HG03571 (cell line): ENCODE data around the gene PANX3.
"Not testable (repeated sequence)": the region's sequence is repeated elsewhere in the genome, so short reads cannot be mapped to it uniquely, and the experiment has no call there.

ENCODE experiments used
- ATAC-seq: cut with Tn5 transposase; IDR thresholded peaks from one replicate; pipeline ENCODE4 v1.9.1; 2021; ENCODE audit not compliant: unreplicated experiment

PANX3 gene

DNA sequence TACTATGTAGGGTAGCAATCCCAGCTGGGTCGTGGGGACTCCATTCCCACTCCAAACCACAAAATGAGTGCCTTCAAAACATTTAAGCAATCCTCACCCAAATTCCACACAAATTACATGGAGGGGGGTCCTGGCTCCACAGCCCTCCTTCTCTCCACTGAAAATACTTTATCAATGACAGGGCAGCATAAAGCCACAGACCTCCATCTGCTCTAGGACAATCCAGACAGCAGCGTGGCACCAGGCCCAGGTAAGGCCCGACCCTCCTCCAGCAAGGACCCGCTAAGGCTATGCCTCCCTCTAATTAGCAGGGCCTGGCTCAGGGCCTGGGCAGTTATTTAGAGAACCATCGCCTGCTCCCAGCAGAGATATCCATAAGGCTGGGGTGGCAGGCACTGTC lies at the start of gene PANX3:
TSS of gene PANX3 (plus strand) at position 365 of the 400 bp plus-strand sequence. CDS start 129 bp downstream, outside the sequence.
- ATAC-seq = no peak

DNA sequence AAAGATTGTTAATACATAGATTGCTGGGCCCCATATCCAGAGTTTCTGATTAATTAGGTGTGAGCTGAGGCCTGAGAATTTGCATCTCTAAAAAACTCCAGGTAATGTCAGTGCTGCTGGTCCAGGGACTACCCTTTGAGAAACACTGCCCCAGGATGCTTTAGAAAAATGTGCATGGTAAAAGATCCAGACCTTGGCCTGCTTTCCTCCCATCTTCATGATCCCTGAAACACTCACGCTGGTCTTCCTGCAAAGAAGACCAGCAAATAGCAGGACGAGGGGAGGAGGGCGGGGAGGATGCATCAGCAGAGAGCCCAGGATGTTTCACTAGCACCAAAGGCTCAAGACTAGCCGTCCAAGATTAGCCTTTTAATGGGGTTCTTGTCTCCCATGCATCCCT lies 41.5 kb upstream of the PANX3 start, which contains the start of gene OR8A1:
TSS of gene OR8A1 (plus strand) at position 301 of the 400 bp plus-strand sequence. CDS start 123 bp downstream, outside the sequence.
- ATAC-seq = no peak

GRCh38 chr11:124570160-124570559 lies 41.1 kb upstream of the PANX3 start:
- ATAC-seq = no peak

DNA sequence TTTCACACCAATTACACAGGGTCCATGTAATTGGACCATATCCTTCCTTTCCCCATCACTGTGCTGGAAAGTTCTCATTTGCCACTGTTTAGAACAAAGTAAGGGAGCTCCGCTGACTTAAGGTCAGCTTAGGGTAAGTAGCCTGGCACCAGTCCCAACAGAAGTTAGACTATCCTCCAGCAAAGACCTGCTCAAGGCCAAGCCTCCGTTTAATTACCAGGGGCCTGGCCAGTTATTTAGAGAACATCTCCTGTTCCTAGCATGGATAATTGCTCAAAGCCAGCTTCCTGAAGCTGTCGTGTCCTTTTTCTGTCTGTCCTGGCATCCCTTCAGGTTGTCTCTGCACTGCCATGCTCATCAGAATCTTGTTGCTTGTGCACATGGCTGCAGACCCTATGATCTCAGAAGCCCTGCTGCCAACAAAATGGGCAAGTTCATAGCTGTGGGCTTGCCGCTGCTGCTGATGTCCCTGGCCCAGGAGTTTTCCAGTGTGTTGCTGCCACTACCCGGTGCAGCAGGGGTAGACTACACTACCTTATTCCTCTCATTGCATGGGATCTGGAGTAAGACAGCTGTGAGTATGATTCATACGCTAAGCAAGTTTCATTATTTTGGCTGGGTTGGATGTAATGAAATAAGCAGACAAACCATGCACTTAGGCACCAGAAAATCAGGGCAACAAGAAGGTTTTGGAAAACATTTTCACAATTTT lies 33.4 kb upstream of the PANX3 start:
- no peak for ATAC-seq

- no peak for ATAC-seq
Observed at GRCh38 chr11:124578761-124579160, 32.5 kb upstream of the PANX3 start.

DNA sequence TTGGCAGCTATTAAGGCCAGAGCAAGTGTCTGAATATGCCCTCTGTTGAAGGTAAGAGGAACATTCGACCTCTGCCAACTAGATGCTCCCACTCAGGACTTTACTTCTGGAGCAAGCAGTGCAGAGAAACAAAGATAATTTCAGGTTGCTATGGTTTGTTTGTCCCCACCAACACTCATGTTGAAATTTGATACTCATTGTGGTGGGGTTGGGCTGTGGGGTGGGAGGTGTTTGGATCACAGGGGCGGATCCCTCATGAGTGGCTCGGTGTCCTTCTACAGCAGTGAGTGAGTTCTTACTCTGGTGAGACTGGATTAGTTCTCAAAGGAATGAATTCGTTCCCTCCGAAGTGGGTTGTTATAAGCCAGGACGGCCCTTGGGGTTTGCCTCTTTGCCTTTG lies 29.4 kb upstream of the PANX3 start:
- no peak for ATAC-seq

DNA sequence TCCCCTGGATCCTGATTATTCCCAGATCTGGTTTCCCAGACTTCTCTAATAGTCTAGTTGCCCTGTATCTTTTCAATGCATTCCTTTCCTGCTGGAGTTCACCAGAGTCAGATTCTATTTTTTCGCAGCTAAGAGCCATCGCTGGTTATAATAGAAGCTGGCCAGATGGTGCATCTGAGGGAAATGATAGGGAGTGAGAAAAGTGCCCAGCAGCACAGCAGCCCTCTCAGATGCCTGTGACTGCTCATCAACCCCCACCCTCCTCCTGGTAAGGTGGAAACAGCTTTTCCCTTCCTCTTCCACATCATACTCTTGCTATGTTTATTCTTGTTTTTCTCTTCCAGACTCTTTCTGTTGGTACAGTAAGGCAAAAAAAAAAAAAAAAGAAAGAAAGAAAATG lies 28.7 kb upstream of the PANX3 start:
- no peak for ATAC-seq

- ATAC-seq = no peak
Observed at GRCh38 chr11:124583781-124584180, 27.4 kb upstream of the PANX3 start.

DNA sequence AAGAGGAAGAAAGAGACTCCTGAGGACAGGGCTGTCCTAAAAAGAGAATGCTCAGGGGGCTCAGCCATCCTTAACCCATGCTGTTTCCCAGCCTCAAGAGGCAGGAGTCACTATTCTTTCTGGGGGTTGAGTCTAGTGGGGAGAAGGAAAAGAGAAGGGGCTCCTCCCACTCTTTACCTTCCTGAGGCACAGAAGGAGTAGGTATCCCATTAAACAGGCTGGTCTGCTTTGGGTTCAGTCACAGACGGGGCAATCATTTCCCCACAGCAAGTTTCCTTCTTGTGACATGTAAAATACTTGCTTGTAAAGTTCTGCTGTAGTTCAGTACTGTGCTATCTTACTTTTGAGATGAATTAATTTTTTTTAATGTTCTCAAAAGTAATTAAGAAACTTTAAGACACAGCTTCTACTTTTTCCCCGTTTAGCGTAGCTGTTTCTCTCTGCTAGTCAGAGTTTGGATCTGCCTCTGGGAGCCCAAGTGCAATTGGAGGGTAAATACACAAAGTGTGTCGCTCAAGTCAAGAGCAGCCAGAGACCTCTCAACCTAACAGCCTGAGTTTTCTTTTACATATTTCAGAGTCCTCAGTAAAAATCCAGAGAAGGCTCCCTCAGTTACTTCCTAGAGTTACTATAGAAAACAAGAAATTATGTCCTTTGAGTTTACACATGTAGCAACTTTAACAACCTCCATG lies 26.4 kb upstream of the PANX3 start:
- no peak for ATAC-seq

DNA sequence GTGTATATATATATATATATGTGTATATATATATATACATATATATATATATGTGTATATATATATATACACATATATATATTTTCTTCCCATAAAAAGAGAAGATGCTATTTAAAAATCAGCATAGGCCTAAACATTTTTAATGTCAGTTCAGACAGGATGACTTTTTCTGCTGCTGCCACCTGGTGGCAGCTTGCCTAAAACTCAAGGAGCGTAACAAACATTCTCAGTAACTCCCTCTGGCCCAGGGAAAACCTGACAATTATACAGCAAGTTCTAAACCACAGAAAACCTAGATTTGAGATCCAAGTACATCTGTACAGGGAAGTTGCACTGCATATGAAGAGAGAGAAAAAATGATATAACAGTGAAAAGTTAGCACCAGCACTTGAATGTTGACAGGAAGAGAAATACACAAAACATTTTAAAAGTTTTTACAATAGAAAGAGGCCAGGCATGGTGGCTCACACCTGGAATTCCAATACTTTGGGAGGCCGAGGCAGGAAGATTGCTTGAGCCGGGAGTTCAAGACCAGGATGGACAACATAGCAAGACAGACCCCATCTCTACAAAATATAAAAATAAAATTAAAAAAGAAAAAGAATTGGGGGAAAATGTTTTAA lies 24.9 kb upstream of the PANX3 start:
- ATAC-seq = no peak

DNA sequence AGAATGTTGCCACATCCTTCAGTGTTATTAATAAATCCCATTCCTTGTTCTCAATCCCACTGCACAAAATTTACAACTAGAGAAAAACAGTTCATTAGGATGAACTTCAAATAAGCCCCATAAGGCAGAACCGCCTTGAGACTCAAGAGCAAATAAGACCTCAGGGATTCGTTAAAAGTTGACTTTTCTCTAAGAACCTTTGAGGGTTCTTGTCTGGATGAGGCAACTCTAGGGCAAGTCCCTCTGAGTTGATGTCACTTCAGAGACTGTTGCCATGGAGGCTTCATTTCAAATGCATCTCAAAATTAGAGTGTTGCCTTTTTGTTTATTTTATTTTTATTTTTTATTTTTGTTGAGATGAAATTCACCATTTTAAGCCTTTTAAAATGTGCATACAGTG lies 19.8 kb upstream of the PANX3 start:
- no peak for ATAC-seq

DNA sequence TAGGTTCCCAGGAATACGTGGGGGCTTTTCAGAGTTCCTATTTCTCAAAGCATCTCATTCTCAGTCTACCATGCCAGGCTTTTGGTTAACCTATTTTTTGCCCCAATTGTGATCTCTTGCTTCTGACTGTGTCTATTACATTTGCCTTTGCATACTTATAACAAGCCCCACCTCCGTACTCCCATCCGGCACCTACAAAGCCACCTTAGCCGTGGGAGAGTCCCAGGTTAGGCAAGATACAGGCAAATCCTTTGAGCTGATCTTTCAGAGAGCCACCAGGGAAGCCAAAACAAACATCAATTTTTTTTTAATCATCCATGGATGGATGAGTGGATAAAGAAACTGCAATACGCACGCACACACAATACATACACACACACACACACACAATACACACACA lies 18.6 kb upstream of the PANX3 start:
- no peak for ATAC-seq

GRCh38 chr11:124595302-124595701 lies 15.9 kb upstream of the PANX3 start:
- ATAC-seq = no peak

GRCh38 chr11:124597626-124598025 lies 13.6 kb upstream of the PANX3 start:
- ATAC-seq = no peak

- no peak for ATAC-seq
Observed at GRCh38 chr11:124600621-124601320, 10.5 kb upstream of the PANX3 start.

GRCh38 chr11:124602193-124602592 lies 9.0 kb upstream of the PANX3 start:
- ATAC-seq = no peak

- ATAC-seq = not testable (repeated sequence)
Observed at GRCh38 chr11:124602723-124603122, 8.5 kb upstream of the PANX3 start.

GRCh38 chr11:124605719-124606118 lies 5.5 kb upstream of the PANX3 start:
- ATAC-seq = no peak

DNA sequence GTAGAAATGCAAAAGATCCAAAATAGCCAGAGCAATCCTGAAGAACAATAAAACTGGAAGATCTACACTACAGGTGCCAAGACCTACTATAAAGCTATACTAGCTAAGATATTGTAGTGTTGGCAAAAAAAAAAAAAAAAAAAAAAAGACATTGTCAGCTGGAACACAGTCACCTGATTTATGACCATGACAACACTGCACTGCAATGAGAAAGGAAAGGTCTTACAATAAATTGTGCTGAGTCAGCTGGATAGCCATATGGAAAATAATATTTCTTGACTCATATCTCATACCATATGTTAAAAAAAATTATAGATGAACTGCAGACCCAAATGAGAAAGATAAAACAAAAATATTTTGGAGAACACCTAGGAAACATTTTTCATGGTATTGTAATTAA lies 3.1 kb upstream of the PANX3 start:
- no peak for ATAC-seq

DNA sequence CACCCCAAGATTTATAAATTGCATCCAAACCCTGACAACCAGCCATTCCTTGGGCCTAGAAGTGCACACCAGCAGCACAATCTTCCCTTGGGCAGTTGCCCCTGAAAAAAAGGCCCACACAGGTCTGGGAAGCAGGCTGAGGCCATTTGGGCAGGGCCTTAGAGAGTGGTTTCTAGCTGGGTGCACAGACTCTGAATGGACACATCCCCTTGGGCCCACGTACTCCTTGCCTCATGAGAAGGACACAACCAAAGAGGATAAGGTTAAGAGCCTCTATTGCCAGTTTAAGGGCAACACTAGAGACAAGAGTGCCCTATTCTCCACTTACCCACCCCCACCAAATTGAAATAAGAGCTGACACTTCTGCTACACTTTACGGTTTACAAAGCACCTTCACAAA lies 933 bp upstream of the PANX3 start:
- no peak for ATAC-seq

GRCh38 chr11:124612045-124612444 lies 817 bp downstream of the PANX3 start:
- ATAC-seq = no peak
